B cell (primary cell): ENCODE results near the gene ARTN.

ENCODE experiments used
- EZH2 ChIP-seq: IDR thresholded peaks from 2 replicates; pipeline ENCODE4 v1.6.1; 2012; ENCODE audit warnings: borderline replicate concordance, low read depth, mild to moderate bottlenecking, moderate library complexity, low read length; ENCODE audit not compliant: insufficient read depth, poor library complexity, severe bottlenecking
- TF ChIP-seq, protein P1 (sequence below): fragments of 200-600 bp; IDR thresholded peaks from one replicate; pipeline ENCODE4 v1.8.0; 2022; ENCODE audit warnings: antibody characterized with exemption, mild to moderate bottlenecking

DNA sequence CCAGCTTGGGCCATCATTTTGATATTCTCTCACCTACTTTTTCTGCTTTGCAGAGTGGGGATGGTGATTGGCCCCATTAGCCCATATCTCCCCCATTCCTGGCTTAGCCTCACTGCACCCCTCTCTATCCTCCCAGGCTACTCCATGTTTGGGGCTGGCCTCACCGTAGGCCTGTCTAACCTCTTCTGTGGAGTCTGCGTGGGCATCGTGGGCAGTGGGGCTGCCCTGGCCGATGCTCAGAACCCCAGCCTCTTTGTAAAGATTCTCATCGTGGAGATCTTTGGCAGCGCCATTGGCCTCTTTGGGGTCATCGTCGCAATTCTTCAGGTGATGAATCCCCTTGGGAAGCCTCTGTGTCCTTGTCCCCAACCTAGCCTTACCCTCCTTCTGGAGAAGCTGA, 43.3 kb downstream of the ARTN start:
- TF ChIP-seq EZH2, result no peak
- TF ChIP-seq, protein P1, sequence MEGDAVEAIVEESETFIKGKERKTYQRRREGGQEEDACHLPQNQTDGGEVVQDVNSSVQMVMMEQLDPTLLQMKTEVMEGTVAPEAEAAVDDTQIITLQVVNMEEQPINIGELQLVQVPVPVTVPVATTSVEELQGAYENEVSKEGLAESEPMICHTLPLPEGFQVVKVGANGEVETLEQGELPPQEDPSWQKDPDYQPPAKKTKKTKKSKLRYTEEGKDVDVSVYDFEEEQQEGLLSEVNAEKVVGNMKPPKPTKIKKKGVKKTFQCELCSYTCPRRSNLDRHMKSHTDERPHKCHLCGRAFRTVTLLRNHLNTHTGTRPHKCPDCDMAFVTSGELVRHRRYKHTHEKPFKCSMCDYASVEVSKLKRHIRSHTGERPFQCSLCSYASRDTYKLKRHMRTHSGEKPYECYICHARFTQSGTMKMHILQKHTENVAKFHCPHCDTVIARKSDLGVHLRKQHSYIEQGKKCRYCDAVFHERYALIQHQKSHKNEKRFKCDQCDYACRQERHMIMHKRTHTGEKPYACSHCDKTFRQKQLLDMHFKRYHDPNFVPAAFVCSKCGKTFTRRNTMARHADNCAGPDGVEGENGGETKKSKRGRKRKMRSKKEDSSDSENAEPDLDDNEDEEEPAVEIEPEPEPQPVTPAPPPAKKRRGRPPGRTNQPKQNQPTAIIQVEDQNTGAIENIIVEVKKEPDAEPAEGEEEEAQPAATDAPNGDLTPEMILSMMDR, result no peak
